ENCODE data around the gene SCAP. TPM values are rescaled to one million over a fixed set of nuclear protein-coding genes. Genes with fewer than 3 reads are reported as not detected.

The SCAP gene
- total RNA-seq, 1 donor from 2014 or later = 84.3 TPM

DNA sequence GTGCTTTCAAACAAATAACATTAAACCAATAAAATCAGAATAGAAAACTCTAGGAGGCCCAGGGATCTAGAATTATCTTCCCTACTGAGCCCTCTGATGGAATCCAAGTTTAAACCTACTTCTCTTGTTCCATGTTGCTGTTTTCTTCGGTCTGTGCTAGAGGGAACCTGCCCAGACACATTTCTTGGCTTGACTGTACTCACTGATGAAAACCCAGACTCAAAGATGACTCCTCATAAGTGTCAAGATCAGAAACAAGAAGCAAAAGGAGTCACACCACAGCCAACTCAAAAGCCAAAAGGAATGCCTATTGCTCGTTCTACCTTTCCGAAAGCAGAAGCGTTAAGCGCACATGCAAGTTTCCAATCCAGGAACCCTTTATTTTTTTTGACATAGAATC, 31.6 kb downstream of the SCAP start:
- ChIA-PET POLR2A (no interaction called here), CTCF (no interaction called here)
- no peaks in the 10 kb centered on the region for H3K27me3 Mint-ChIP-seq
- DNase-seq (no peak), ATAC-seq (ENCODE audit: low read depth) (no peak)
- TF ChIP-seq, protein P1, sequence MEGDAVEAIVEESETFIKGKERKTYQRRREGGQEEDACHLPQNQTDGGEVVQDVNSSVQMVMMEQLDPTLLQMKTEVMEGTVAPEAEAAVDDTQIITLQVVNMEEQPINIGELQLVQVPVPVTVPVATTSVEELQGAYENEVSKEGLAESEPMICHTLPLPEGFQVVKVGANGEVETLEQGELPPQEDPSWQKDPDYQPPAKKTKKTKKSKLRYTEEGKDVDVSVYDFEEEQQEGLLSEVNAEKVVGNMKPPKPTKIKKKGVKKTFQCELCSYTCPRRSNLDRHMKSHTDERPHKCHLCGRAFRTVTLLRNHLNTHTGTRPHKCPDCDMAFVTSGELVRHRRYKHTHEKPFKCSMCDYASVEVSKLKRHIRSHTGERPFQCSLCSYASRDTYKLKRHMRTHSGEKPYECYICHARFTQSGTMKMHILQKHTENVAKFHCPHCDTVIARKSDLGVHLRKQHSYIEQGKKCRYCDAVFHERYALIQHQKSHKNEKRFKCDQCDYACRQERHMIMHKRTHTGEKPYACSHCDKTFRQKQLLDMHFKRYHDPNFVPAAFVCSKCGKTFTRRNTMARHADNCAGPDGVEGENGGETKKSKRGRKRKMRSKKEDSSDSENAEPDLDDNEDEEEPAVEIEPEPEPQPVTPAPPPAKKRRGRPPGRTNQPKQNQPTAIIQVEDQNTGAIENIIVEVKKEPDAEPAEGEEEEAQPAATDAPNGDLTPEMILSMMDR (IDR thresholded peaks at IDR 0.05) = no peak
- H3K36me3 Mint-ChIP-seq (ENCODE audit: low read depth) = peaks cover 41% of the 10 kb centered on the region
- H3K4me1 Mint-ChIP-seq = peaks cover 2% of the 10 kb centered on the region
- intact Hi-C loops (cut with micrococcal nuclease) = loop anchor here (5.0 kb wide), 1 partner anchor 33 kb away; the partner anchor contains the start of gene SCAP
- peaks cover 5% of the 10 kb centered on the region for H3K9me3 Mint-ChIP-seq
- H3K4me3 Mint-ChIP-seq = no peak overlapping the region
- no peak overlapping the region for H3K27ac Mint-ChIP-seq

DNA sequence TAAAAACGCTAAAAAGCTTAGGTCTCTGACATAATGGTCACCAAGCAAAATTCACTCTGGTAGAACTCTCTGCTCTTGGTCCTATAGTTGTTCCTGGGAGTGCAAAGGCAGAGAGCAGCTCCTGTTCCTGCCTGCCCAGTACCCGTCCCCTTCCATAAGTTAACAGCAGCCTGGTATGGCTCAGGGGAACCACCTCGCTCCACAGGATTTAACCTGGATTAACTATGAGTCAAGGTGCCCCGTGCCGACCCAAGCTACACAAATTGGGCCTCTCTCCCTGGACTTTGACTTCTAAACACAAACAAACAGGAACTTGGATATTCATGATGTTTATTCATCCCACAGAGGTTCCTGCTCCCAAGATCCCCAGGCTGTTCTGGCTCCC, 32.1 kb downstream of the SCAP start:
- H3K27ac Mint-ChIP-seq = no peak overlapping the region
- no peak for ATAC-seq (ENCODE audit: low read depth)
- DNase-seq = no peak
- peaks cover 44% of the 10 kb centered on the region for H3K36me3 Mint-ChIP-seq (ENCODE audit: low read depth)
- intact Hi-C loops (cut with micrococcal nuclease) = loop anchor here (5.0 kb wide), 1 partner anchor 34 kb away; the partner anchor contains the start of gene SCAP
- H3K9me3 Mint-ChIP-seq = peaks cover 3% of the 10 kb centered on the region
- H3K4me1 Mint-ChIP-seq = peaks cover 2% of the 10 kb centered on the region
- CTCF ChIA-PET = no interaction called here
- no peaks in the 10 kb centered on the region for H3K27me3 Mint-ChIP-seq
- POLR2A ChIA-PET = no interaction called here
- H3K4me3 Mint-ChIP-seq = no peak overlapping the region
- TF ChIP-seq, protein P1 (IDR thresholded peaks at IDR 0.05) = no peak

DNA sequence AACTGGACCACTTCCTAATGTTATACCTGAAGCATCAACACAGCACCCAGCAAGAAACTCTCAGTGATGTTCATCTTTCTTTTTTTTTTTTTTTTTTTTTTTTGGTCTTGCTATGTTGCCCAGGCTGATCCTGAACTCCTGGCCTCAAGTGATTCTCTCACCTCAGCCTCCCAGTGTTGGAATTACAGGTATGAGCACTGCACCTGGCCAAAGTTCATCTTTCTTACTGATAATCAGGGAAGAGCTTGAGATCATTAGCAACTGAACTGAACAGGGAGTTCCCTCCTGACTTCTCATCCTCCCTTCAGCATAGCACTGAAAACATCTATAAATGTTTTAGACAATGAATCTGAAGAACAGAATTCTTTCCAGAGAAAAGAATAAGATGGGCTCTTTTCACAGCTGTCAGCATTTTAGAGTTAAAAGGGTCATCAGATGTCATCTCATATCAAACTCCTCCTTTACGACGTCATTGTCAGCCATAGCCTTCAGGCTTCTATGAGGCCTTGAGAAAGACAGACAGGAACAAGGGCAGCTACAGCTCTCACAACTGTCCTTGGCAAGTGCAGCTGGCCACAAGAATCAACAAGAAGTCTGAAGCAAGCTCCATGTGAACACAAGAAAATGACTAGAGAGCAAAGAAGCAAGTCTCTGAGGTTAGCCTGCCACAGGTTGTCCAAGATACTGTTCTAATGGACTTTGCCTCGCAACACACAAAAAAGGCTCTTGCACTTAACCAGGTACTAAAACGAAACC, 33.8 kb downstream of the SCAP start:
- intact Hi-C loops (cut with micrococcal nuclease) = loop anchor here (5.0 kb wide), 1 partner anchor 35 kb away; the partner anchor contains the start of gene SCAP
- ChIA-PET POLR2A (interaction anchor here (0.7 to 0.9 kb wide), 2 partner anchors 17 to 349 kb away, joined by 3 read pairs; no protein-coding TSS in a partner anchor), CTCF (no interaction called here)
- H3K4me1 Mint-ChIP-seq = no peaks in the 10 kb centered on the region
- peaks cover 48% of the 10 kb centered on the region for H3K36me3 Mint-ChIP-seq (ENCODE audit: low read depth)
- TF ChIP-seq, protein P1 (IDR thresholded peaks at IDR 0.05) = no peak
- no peak overlapping the region for H3K4me3 Mint-ChIP-seq
- H3K9me3 Mint-ChIP-seq = no peaks in the 10 kb centered on the region
- H3K27me3 Mint-ChIP-seq = no peaks in the 10 kb centered on the region
- H3K27ac Mint-ChIP-seq = no peak overlapping the region
- DNase-seq = no peak
- ATAC-seq (ENCODE audit: low read depth) = no peak

DNA sequence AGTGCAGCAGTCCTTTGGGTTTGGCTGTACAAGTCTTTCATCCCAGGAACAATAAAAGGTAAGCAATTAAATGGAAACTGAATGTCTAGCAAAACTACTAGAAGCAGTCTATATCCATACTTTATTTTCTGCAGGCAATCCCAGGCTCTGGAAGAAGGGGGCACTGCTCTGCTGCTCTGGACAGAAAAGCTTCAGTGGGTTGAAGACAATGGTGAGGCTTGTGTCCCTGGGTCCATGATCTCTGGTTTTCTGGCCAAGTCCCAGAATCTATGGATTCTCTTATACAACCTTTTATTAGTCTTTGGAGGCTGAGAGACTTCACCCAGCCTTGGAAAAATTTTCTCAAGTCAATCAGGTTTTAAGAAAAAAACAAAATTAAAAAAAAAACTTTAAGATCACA, 35.6 kb downstream of the SCAP start:
- intact Hi-C loops (cut with micrococcal nuclease) = loop anchor here (5.0 kb wide), 1 partner anchor 37 kb away; the partner anchor contains the start of gene SCAP
- no peak overlapping the region for H3K27ac Mint-ChIP-seq
- ATAC-seq (ENCODE audit: low read depth) = no peak
- POLR2A ChIA-PET = no interaction called here
- H3K36me3 Mint-ChIP-seq (ENCODE audit: low read depth) = peaks cover 56% of the 10 kb centered on the region
- no peak for DNase-seq
- no peaks in the 10 kb centered on the region for H3K9me3 Mint-ChIP-seq
- CTCF ChIA-PET = no interaction called here
- no peak overlapping the region for H3K4me3 Mint-ChIP-seq
- no peaks in the 10 kb centered on the region for H3K27me3 Mint-ChIP-seq
- no peaks in the 10 kb centered on the region for H3K4me1 Mint-ChIP-seq
- TF ChIP-seq, protein P1 (IDR thresholded peaks at IDR 0.05) = no peak

DNA sequence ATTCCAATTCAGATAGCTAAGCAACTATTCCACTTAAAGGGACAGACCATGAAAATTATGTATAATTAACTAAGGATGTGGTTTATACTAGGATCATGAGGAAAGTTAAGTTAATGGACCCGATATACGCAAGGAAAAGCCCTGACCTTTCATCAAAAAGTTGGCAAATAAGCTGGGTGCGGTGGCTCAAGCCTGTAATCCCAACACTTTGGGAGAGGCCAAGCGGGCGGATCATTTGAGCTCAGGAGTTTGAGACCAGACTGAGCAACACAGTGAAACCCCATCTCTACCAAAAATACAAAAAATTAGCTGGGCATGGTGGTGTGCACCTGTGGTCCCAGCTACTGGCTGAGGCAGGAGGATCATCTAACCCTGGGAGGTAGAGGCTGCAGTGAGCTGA, 39.6 kb downstream of the SCAP start:
- H3K4me3 Mint-ChIP-seq = no peak overlapping the region
- H3K36me3 Mint-ChIP-seq (ENCODE audit: low read depth) = peaks cover 72% of the 10 kb centered on the region
- ATAC-seq (ENCODE audit: low read depth) (no peak), DNase-seq (no peak)
- ChIA-PET CTCF (interaction anchor here (1.2 kb wide), 1 partner anchor 15 kb away, joined by 4 read pairs; no protein-coding TSS in a partner anchor), POLR2A (no interaction called here)
- TF ChIP-seq, protein P1 (IDR thresholded peaks at IDR 0.05) = no peak
- no peaks in the 10 kb centered on the region for H3K9me3 Mint-ChIP-seq
- H3K27ac Mint-ChIP-seq = no peak overlapping the region
- no peaks in the 10 kb centered on the region for H3K27me3 Mint-ChIP-seq
- intact Hi-C loops (cut with micrococcal nuclease) = no loop called here
- H3K4me1 Mint-ChIP-seq = no peaks in the 10 kb centered on the region
